Kidney capillary endothelial cell (primary cell): ENCODE data around the gene PLEKHA3.
"Not testable (repeated sequence)": the region's sequence is repeated elsewhere in the genome, so short reads cannot be mapped to it uniquely, and the experiment has no call there.

Experiments
- DNase-seq: peaks from one replicate; pipeline ENCODE4 v3.0.0-alpha.2; 2018; ENCODE audit warnings: low spot score

PLEKHA3 gene

DNA sequence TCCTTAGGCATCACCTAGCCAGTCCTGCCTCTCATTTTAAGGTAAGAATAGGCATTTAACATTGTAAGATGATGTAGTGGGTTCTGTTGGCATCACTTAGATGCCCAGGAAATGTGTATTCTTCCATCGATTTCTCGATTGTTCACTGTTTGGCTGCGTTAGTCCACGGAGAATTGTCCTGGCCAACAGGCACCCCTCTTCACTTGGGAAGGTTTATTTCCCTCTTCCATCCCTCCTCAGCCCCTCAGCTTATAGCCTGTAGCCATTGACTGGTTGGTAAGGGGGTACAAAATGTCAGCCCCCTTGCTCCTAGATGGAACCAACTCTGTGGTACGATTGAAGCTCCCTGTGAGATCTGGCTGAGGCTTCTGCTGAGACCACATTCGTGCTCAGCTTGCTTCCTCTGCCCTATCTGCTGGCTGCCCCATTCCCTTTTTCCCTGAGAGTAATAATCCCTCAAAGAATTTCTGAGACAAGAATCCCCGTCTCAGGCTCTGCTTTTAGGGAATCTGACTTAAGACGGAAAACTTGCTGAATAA, 43.4 kb downstream of the PLEKHA3 start:
- DNase-seq: no peak

DNA sequence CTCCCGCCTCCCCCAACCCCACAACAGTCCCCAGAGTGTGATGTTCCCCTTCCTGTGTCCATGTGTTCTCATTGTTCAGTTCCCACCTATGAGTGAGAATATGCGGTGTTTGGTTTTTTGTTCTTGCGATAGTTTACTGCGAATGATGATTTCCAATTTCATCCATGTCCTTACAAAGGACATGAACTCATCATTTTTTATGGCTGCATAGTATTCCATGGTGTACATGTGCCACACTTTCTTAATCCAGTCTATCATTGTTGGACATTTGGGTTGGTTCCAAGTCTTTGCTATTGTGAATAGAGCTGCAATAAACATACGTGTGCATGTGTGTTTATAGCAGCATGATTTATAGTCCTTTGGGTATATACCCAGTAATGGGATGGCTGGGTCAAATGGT, 44.8 kb downstream of the PLEKHA3 start:
- not testable (repeated sequence) for DNase-seq

DNA sequence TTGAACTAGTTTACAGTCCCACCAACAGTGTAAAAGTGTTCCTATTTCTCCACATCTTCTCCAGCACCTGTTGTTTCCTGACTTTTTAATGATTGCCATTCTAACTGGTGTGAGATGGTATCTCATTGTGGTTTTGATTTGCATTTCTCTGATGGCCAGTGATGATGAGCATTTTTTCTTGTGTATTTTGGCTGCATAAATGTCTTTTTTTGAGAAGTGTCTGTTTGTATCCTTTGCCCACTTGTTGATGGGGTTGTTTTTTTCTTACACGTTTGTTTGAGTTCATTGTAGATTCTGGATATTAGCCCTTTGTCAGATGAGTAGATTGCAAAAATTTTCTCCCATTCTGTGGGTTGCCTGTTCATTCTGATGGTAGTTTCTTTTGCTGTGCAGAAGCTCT, 45.2 kb downstream of the PLEKHA3 start:
- not testable (repeated sequence) for DNase-seq

DNA sequence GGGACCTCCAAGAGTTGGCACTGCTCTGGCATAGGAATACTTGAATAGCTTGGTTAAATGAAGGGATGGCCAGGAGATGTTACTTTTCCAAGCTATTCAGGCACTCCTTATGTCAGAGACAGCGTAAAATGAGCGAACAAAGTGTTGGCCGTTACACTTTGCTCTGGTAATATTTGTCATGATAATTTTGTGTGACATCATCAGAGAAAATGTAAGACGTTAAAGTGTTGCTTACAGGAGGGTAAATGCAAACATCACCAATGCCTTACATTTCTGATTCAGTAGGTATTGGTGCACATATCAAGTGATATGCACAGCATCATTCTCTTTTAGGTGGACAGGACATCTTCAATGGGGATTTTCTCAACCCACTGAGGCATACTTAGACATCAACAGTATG, 46.0 kb downstream of the PLEKHA3 start:
- no peak for DNase-seq

DNA sequence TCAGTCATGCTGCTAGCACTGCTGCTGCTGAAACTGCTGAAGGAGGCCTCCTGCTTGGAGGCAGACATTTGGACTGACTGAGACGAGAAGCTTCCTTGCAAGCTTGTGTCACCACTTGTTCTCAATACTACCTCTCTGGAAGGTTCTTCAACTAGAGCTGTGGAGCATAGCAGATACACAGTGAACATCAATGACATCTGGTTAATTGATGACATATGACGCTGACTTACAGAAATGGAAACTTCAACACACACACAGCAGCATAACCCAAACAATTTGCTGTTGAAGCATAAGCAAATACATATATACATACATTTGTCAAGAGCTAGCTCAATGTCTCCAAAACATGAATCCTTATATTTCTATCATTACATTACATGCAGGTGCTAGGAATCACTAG, 47.3 kb downstream of the PLEKHA3 start:
- DNase-seq: no peak

DNA sequence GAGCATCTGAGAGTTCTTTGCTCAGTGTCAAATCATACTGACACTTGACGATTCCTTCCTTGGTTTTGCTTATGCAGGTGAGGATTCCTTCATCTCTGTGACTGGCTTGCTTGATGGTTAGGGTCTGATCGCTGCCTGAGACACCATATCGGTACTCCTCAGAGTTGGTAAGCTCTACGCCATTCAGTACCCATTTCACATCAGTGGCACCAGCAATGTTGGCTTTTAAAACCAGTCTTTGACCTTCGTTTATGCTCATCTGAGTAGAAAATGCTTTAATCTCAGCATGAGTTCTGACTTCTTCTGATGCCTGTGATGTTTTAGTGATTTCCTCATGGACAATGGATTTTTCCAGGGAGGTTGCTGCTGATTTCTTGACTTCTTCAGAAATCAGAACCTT, 48.4 kb downstream of the PLEKHA3 start:
- DNase-seq: no peak

DNA sequence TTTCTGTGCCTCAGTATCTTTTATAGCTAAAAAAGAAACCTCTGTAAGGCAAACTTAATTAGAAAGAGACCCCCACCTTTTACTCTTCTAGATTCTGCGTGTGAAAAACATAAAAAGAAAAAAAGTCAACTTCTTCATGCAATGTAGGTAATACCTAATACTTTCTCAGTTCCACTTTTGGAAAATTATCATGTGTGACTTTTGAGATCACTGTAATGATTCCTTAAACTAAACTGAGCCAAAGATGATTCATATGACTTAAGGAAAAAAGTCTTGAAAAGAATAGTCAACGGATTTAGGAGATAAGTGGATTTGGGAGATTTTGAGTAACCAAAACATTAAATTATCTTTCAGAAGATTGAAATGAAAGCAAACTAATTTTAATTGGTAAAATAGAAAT, 48.9 kb downstream of the PLEKHA3 start:
- no peak for DNase-seq

DNA sequence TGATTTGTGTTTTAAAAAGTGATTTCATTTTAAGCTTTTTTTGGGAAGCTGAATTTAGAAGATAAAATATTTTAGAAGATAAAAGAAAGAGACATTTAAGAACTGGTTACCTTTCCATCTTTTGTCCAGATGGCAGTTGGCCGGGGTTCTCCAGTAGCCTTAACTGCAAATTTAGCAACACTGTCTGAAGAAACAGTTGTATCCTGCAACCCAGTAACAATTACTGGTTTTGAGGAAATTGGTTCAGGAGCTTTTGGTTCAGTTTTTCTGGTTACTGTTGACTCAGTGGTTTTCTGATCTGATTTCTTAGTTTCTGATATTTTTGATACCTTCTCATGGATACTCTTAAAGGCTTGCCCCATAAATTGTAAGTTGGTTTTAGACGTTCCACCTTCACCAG, 49.9 kb downstream of the PLEKHA3 start:
- no peak for DNase-seq

DNA sequence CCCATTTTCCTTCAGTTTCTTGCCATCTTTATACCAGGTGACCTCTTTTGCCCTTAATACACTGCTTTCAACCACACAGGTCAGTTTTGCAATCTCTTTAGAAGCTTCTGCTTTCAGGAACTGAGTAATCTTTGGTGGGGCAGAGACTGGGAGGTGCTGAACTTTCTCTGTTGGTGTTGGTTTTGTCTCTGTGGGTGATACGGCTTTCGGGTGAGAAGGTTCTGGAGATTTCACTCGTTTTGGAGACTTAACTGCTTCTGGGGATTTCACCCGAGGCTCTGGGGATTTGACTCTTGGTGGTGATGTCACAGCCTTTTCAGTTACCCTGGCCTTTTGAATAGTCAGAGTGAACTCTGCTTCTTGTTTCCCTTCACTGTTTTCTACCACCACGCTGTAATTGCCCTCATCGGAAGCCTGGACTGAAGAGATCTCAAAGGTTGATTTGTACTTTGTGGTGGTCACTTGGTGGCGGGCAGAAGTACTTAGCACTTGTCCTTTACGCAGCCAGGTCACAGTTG, 50.4 kb downstream of the PLEKHA3 start:
- DNase-seq: no peak

DNA sequence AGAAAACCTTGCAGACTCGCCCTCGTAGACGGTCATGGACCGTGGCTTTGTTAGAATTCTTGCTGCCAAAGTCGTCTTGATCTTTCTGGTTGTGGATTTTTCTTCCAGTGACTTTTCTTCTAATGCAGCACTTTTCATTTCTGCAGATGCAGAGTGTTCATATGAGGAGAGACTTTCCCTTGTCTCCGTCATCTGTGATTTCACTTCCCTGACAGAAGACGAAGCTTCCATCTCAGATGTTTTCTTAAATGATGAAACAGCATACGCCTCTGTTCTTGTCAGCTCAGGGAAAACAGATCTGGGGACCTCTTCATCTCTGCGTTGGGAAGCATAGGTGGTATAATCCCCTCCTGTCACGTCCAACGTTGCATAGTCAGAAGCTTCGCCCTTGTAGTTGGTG, 50.9 kb downstream of the PLEKHA3 start:
- DNase-seq: no peak

DNA sequence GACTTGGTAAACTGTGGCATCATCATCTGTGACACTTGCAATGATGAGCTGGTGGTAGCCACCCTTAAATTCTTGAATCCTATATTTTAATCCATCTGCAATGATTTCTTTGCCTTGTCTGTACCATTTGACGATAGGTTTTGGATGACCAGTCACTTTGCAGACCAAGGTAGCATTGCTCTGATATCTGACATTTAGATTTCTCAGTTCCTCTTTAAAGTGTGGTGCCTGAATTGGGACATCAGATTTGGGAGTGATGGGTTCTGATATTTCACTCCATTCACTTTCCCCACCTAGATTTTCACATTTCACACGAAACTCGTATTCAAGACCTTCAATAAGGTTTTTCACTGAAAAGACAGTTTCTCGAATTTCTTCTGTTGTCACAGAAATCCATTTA, 55.8 kb downstream of the PLEKHA3 start:
- DNase-seq: no peak

DNA sequence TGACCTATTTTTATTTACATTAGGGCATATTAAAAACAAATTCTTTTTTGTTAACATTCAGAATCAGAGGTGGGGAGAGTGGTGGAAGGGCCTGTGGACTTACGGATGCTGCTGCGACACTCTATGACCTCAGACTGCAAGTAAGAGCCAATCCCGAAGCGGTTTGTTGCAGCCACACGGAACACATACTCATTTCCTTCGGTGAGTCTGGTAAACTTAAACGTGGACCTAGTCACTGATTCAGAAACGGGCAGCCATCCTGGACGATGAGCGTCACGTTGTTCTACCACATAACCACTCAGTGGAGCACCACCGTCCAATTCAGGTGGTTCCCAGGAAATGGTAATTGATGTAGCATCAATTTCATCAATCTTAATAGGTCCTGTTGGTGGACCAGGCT, 61.9 kb downstream of the PLEKHA3 start:
- DNase-seq: no peak

DNA sequence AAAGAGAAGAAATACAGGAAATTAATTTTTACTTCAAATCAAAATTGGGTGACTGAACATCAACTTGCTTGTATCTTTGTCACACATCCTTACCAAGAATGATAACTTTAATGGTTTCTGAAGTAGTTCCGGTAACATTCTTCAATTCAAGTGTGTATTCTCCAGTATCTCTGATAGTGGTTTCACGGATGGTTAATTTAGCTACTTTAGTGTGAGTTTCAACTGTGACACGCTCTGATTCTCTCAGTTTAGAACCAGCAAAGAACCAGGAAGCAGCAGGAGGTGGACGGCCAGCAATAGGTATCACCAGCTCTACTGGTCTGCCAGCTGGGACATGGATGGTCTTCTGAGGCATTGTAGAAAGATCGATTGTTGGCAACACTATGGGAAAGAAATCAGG, 62.3 kb downstream of the PLEKHA3 start:
- DNase-seq: no peak

DNA sequence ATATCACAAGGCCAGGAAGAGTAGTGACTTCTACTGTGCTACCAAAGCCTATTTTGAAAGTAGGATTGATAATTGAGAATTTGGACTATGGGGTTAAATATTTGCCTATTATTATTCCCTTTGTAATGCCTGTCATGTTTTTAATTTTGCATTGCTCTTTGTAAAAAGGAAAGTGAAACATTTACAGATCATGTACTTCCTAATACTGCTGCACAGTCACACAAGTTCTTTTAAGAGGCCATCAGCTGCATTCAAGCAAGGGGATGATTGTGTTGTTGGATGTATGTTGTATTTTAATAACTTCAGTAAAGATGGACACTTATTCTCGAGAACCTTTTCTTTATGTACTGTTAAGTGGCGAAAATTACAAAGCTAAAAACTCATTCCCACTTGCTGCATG, 70.1 kb downstream of the PLEKHA3 start:
- DNase-seq: no peak

DNA sequence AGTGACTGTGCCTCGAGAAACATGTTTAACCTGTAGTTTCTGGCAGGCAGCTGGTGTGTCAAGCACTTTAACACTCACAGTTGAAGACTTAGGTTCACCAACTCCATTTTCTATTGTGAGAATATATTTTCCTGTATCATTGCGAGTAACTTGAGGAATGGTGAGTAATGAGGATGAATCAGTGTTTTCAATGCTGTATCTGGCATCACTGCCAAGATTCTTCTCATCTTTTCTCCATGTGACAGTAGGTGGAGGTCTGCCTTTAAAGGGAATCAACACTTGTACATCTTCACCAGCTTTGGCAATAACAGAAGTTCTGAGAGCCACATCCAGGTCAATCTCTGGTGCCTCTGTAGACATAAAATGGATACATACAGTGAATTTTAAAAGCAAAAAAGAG, 72.8 kb downstream of the PLEKHA3 start:
- DNase-seq: peak; percentile 47
